GM18526 (cell line): Measurements from ENCODE around the gene ARGFX.

Experiments
- POLR2A ChIP-seq: IDR thresholded peaks from 3 replicates; pipeline ENCODE4 v1.6.1; 2011; ENCODE audit not compliant: insufficient read length; ENCODE audit errors: extremely low read depth

The ARGFX gene

GRCh38 chr3:121592856-121593702, 25.3 kb downstream of the ARGFX start, which contains the start of gene FBXO40:
FBXO40 (plus strand) TSS chr3:121593379; CDS start chr3:121620576, 27,197 bp downstream.
- no peak for TF ChIP-seq POLR2A

- TF ChIP-seq POLR2A, result no peak
These were observed 27.1 kb downstream of the ARGFX start for GRCh38 chr3:121594850-121595249.

GRCh38 chr3:121595765-121596406, 28.1 kb downstream of the ARGFX start:
- no peak for TF ChIP-seq POLR2A

- no peak for TF ChIP-seq POLR2A
These were observed 30.8 kb downstream of the ARGFX start for GRCh38 chr3:121598564-121598963.

GRCh38 chr3:121601212-121601812, 33.6 kb downstream of the ARGFX start:
- no peak for TF ChIP-seq POLR2A

GRCh38 chr3:121604759-121605158, 37.0 kb downstream of the ARGFX start:
- TF ChIP-seq POLR2A, result no peak

GRCh38 chr3:121606106-121606505, 38.4 kb downstream of the ARGFX start:
- TF ChIP-seq POLR2A, result no peak
